ENCODE measurements around the gene PHF21A. TPM values are rescaled to one million over a fixed set of nuclear protein-coding genes. Genes with fewer than 3 reads are reported as not detected.

Gene PHF21A
- total and polyA plus RNA-seq, 2 experiments from 2014 or later, result 42.1 to 55.6 TPM

GRCh38 chr11:46149826-46150225, 28.6 kb upstream of the PHF21A start:
- Histone ChIP-seq H3K4me3 (no peak overlapping the region), H3K9me3 (ENCODE audit: low read depth) (no peaks in the 10 kb centered on the region), H3K27me3 (no peaks in the 10 kb centered on the region), H3K36me3 (no peaks in the 10 kb centered on the region), H3K4me1 (ENCODE audit: low read depth) (no peaks in the 10 kb centered on the region), H3K27ac (no peak overlapping the region)
- TF ChIP-seq CTCF (IDR thresholded peaks at IDR 0.05; ENCODE audit: low read depth, low read length), result no peak
- no peak for DNase-seq (ENCODE audit: low read depth in 1 of 2, low spot score in 1 of 2)

DNA sequence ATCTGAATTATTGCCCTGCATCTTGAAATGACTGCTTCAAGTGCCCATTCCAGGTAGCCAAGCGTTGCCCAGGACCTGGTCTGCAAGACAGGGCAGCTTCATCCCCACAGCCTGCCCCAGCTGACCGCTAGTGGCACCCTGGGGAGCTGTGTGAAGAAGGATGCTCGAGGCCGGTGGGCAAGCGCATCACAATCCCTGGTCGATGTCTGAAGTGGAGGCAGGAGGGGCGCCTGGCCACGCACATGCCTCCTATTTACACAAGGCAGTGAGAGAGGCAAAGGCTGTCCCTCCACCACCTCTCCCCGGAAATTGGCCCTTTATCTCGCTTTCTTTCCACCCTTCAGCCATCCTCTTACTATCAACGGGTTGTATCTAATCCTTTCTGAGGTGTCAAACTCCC, 28.1 kb upstream of the PHF21A start:
- Histone ChIP-seq H3K4me3 (no peak overlapping the region), H3K27ac (no peak overlapping the region), H3K27me3 (no peaks in the 10 kb centered on the region), H3K9me3 (ENCODE audit: low read depth) (no peaks in the 10 kb centered on the region), H3K4me1 (ENCODE audit: low read depth) (no peaks in the 10 kb centered on the region), H3K36me3 (no peaks in the 10 kb centered on the region)
- DNase-seq (ENCODE audit: low read depth in 1 of 2, low spot score in 1 of 2), result no peak
- TF ChIP-seq CTCF (IDR thresholded peaks at IDR 0.05; ENCODE audit: low read depth, low read length), result no peak

- Histone ChIP-seq H3K36me3 (no peaks in the 10 kb centered on the region), H3K9me3 (ENCODE audit: low read depth) (no peaks in the 10 kb centered on the region), H3K27ac (no peak overlapping the region), H3K4me1 (ENCODE audit: low read depth) (no peaks in the 10 kb centered on the region), H3K27me3 (no peaks in the 10 kb centered on the region), H3K4me3 (no peak overlapping the region)
- no peak for DNase-seq (ENCODE audit: low read depth in 1 of 2, low spot score in 1 of 2)
- no peak for TF ChIP-seq CTCF (IDR thresholded peaks at IDR 0.05; ENCODE audit: low read depth, low read length)
These were observed 23.5 kb upstream of the PHF21A start for GRCh38 chr11:46144741-46145140.

GRCh38 chr11:46143049-46143806, 22.0 kb upstream of the PHF21A start:
- DNase-seq (ENCODE audit: low read depth in 1 of 2, low spot score in 1 of 2), result no peak
- TF ChIP-seq CTCF (IDR thresholded peaks at IDR 0.05; ENCODE audit: low read depth, low read length), result no peak
- Histone ChIP-seq H3K27me3 (no peaks in the 10 kb centered on the region), H3K4me3 (no peak overlapping the region), H3K36me3 (no peaks in the 10 kb centered on the region), H3K27ac (no peak overlapping the region), H3K4me1 (ENCODE audit: low read depth) (no peaks in the 10 kb centered on the region), H3K9me3 (ENCODE audit: low read depth) (no peaks in the 10 kb centered on the region)

GRCh38 chr11:46142561-46142960, 21.3 kb upstream of the PHF21A start:
- H3K27me3 ChIP-seq, result no peaks in the 10 kb centered on the region
- TF ChIP-seq CTCF (IDR thresholded peaks at IDR 0.05; ENCODE audit: low read depth, low read length), result no peak
- H3K27ac ChIP-seq, result no peak overlapping the region
- H3K4me3 ChIP-seq, result no peak overlapping the region
- H3K4me1 ChIP-seq (ENCODE audit: low read depth), result no peaks in the 10 kb centered on the region
- H3K9me3 ChIP-seq (ENCODE audit: low read depth), result no peaks in the 10 kb centered on the region
- H3K36me3 ChIP-seq, result no peaks in the 10 kb centered on the region
- no peak for DNase-seq (ENCODE audit: low read depth in 1 of 2, low spot score in 1 of 2)

Data from cardiac muscle cell (in vitro differentiated cells and primary cell).